A549 (cell line): ENCODE results near the gene BAG1. TPM values are rescaled to one million over a fixed set of nuclear protein-coding genes. Genes with fewer than 3 reads are reported as not detected.

Experiments
- ATAC-seq, 2 experiments: fragments of 200-7000 bp in 1 of 2; fragments of >200 bp in 1 of 2; cut with Nextera tagmentation in 1 of 2; cut with Tn5 transposase in 1 of 2; 3 replicates each; pipeline versions ENCODE4 v1.8.0 to v1.9.1; 2018 to 2020; ENCODE audit warnings: mild to moderate bottlenecking in 1 of 2, moderate library complexity in 1 of 2
- CTCF ChIA-PET: fragments of 300-600 bp; sonication (Branson Sonifier 250); formaldehyde crosslinking; extraction: SDS; loops from one replicate; lab custom pipeline; 2021; ENCODE audit warnings: antibody characterized with exemption, inconsistent platforms; lab: Yijun Ruan, JAX
- POLR2A ChIA-PET: fragments of 350-600 bp; formaldehyde crosslinking; extraction: SDS; loops from one replicate; lab custom pipeline; 2021; ENCODE audit warnings: antibody characterized with exemption, inconsistent platforms; lab: Yijun Ruan, JAX
- DNase-seq, 2 experiments: peaks; one replicate each; pipeline versions ENCODE4 v3.0.0 to v3.0.0-alpha.2; 2011 to 2016; ENCODE audit warnings: low read depth in 1 of 2, low spot score in 1 of 2
- FAIRE-seq: peaks from 2 replicates; lab custom pipeline; 2011; peaks lifted over from hg19 to GRCh38; lab: Jason Lieb, UNC
- H3K27ac ChIP-seq, 2 experiments: fragments of >200 bp; sonication (Bioruptor Twin); formaldehyde crosslinking; 3 replicates each; pipeline ENCODE4 v1.5.1; 2016 to 2017
- H3K4me1 ChIP-seq: fragments of >200 bp; sonication (Bioruptor Twin); formaldehyde crosslinking; 3 replicates; pipeline ENCODE4 v1.6.1; 2016
- H3K4me2 ChIP-seq: fragments of >200 bp; sonication (Bioruptor Twin); formaldehyde crosslinking; 3 replicates; pipeline ENCODE4 v1.6.1; 2016
- H3K4me3 ChIP-seq: fragments of >200 bp; sonication (Bioruptor Twin); formaldehyde crosslinking; 3 replicates; pipeline ENCODE4 v1.5.1; 2016
- H3K9me3 ChIP-seq: fragments of >200 bp; sonication (Bioruptor Twin); formaldehyde crosslinking; 3 replicates; pipeline ENCODE4 v1.6.1; 2016
- CEBPB ChIP-seq, 2 experiments: fragments of >200 bp in 1 of 2; sonication (Bioruptor Twin) in 1 of 2; formaldehyde crosslinking in 1 of 2; IDR thresholded peaks; 2 replicates each; pipeline ENCODE4 v1.6.1; 2012 to 2016
- E2F6 ChIP-seq: IDR thresholded peaks from 2 replicates; pipeline ENCODE4 v1.6.1; 2012; ENCODE audit warnings: low read depth, borderline replicate concordance
- EP300 ChIP-seq, 2 experiments: fragments of >200 bp; sonication (Bioruptor Twin); formaldehyde crosslinking; IDR thresholded peaks; 2 replicates in 1 of 2; 3 replicates in 1 of 2; pipeline ENCODE4 v1.6.1; 2016 to 2017
- FOSB ChIP-seq: fragments of 250-450 bp; sonication (Bioruptor Pico); IDR thresholded peaks from 2 replicates; pipeline ENCODE4 v1.5.0; 2020; ENCODE audit warnings: mild to moderate bottlenecking, moderate library complexity
- FOXS1 ChIP-seq: fragments of 250-450 bp; sonication (Bioruptor Pico); IDR thresholded peaks from 2 replicates; pipeline ENCODE4 v1.5.0; 2020; ENCODE audit warnings: mild to moderate bottlenecking, moderate library complexity
- HEYL ChIP-seq: fragments of 250-450 bp; sonication (Bioruptor Pico); IDR thresholded peaks from 2 replicates; pipeline ENCODE4 v1.8.0; 2021; ENCODE audit warnings: mild to moderate bottlenecking, moderate library complexity
- HMGXB4 ChIP-seq: fragments of 250-450 bp; sonication (Bioruptor Pico); IDR thresholded peaks from 2 replicates; pipeline ENCODE4 v1.5.0; 2021; ENCODE audit warnings: mild to moderate bottlenecking, moderate library complexity, borderline replicate concordance
- HOXB5 ChIP-seq: fragments of 250-450 bp; sonication (Bioruptor Pico); IDR thresholded peaks from 2 replicates; pipeline ENCODE4 v1.5.0; 2020; ENCODE audit warnings: mild to moderate bottlenecking, moderate library complexity
- JUN ChIP-seq, 2 experiments: fragments of >200 bp; sonication (Bioruptor Twin); formaldehyde crosslinking; IDR thresholded peaks; 2 replicates in 1 of 2; 3 replicates in 1 of 2; pipeline ENCODE4 v1.6.1; 2016 to 2017
- KDM1A ChIP-seq: fragments of 200-600 bp; sonication (generic); IDR thresholded peaks from 2 replicates; pipeline ENCODE4 v1.6.1; 2016; ENCODE audit warnings: low read depth, mild to moderate bottlenecking
- MAFK ChIP-seq: fragments of 450-650 bp; IDR thresholded peaks from 2 replicates; pipeline ENCODE4 v1.6.1; 2014; ENCODE audit not compliant: partially characterized antibody
- MAZ ChIP-seq: fragments of 150-350 bp; IDR thresholded peaks from 2 replicates; pipeline ENCODE4 v1.6.1; 2014; ENCODE audit warnings: antibody characterized with exemption, low read depth, low read length, borderline replicate concordance
- NPAS2 ChIP-seq: fragments of 250-450 bp; sonication (Bioruptor Pico); IDR thresholded peaks from 2 replicates; pipeline ENCODE4 v1.8.0; 2022; ENCODE audit warnings: mild to moderate bottlenecking, moderate library complexity, borderline replicate concordance
- PHF8 ChIP-seq: fragments of 200-600 bp; sonication (generic); IDR thresholded peaks from 2 replicates; pipeline ENCODE4 v1.6.1; 2016; ENCODE audit warnings: low read depth, mild to moderate bottlenecking, antibody characterized with exemption, moderate library complexity, borderline replicate concordance
- POLR2A ChIP-seq: IDR thresholded peaks from 2 replicates; pipeline ENCODE4 v1.6.1; 2012; ENCODE audit warnings: mild to moderate bottlenecking, low read length
- POLR2AphosphoS2 ChIP-seq: conservative IDR thresholded peaks from 2 replicates; pipeline ENCODE4 v1.6.1; 2012; ENCODE audit warnings: low read length, improper control_type of control experiment, inconsistent platforms
- RFX5 ChIP-seq: fragments of 450-650 bp; IDR thresholded peaks from 2 replicates; pipeline ENCODE4 v1.7.1; 2014; ENCODE audit warnings: antibody characterized with exemption, mild to moderate bottlenecking, moderate library complexity
- RNF2 ChIP-seq: fragments of 200-600 bp; sonication (generic); IDR thresholded peaks from 2 replicates; pipeline ENCODE4 v1.6.1; 2016; ENCODE audit warnings: low read depth, mild to moderate bottlenecking, antibody characterized with exemption, moderate library complexity, borderline replicate concordance
- SMC3 ChIP-seq: fragments of >200 bp; sonication (Bioruptor Twin); formaldehyde crosslinking; IDR thresholded peaks from 3 replicates; pipeline ENCODE4 v1.6.1; 2018; ENCODE audit warnings: inconsistent platforms
- ZFP36 ChIP-seq: fragments of 450-650 bp; IDR thresholded peaks from 2 replicates; pipeline ENCODE4 v1.6.1; 2014; ENCODE audit warnings: borderline replicate concordance; ENCODE audit not compliant: partially characterized antibody
- ZSCAN20 ChIP-seq: fragments of 250-450 bp; sonication (Bioruptor Pico); IDR thresholded peaks from 2 replicates; pipeline ENCODE4 v1.8.0; 2022; ENCODE audit warnings: mild to moderate bottlenecking, moderate library complexity
- WGBS: methylation state at CpG from one replicate; pipeline ENCODE4 v1.1.6; 2017; ENCODE audit errors: missing lambda C conversion rate; 5-methylcytosine and 5-hydroxymethylcytosine counted together
- polyA plus RNA-seq, 4 experiments: library from polyadenylated mRNA; depleted of rRNA in 3 of 4; stranded (reverse); fragments of >200 nt; fragmentation: RNase III in 1 of 4; extraction: RNeasy Plus Mini Kit Qiagen cat#74134 plus additional on column Dnase treatment in 1 of 4; gene quantifications; 2 replicates in 3 of 4; 3 replicates in 1 of 4; pipeline ENCODE4 v1.2.3, GENCODE V29; 2011 to 2017
- TF ChIP-seq, protein P1 (sequence below): fragments of 450-650 bp; IDR thresholded peaks from 2 replicates; pipeline ENCODE4 v1.6.1; 2014; ENCODE audit warnings: antibody characterized with exemption
- TF ChIP-seq, protein P2 (sequence below): fragments of 200-600 bp; sonication (generic); IDR thresholded peaks from 2 replicates; pipeline ENCODE4 v1.6.1; 2016; ENCODE audit warnings: antibody characterized with exemption, mild to moderate bottlenecking, moderate library complexity

BAG1 gene
- polyA plus RNA-seq, 2 of the 4 experiments (the other 2 are of a cell fraction) = 73.0 to 86.9 TPM

GRCh38 chr9:33250458-33250995 lies 14.0 kb downstream of the BAG1 start:
- Histone ChIP-seq H3K27ac (peak overlapping the region; percentile 26 to 41; a peak in 3 of 6 replicates), H3K9me3 (no peaks in the 10 kb centered on the region), H3K4me1 (peaks cover 20% of the 10 kb centered on the region; the same call in 2 of the 3 replicates), H3K4me3 (no peak overlapping the region), H3K4me2 (no peak overlapping the region)
- WGBS = 63% methylated on average over 1 of the region's 1 CpG
- DNase-seq (no peak), FAIRE-seq (no peak), ATAC-seq (peak; percentile 22 to 35; a peak in 4 of 6 replicates)
- TF ChIP-seq EP300 (IDR thresholded peaks at IDR 0.05) (no peak), KDM1A (no peak), POLR2AphosphoS2 (0 out of 2 replicates have a peak, but pooled peaks have one; percentile 38)
- TF ChIP-seq, protein P1, sequence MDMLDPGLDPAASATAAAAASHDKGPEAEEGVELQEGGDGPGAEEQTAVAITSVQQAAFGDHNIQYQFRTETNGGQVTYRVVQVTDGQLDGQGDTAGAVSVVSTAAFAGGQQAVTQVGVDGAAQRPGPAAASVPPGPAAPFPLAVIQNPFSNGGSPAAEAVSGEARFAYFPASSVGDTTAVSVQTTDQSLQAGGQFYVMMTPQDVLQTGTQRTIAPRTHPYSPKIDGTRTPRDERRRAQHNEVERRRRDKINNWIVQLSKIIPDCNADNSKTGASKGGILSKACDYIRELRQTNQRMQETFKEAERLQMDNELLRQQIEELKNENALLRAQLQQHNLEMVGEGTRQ = 0 out of 2 replicates have a peak, but pooled peaks have one; percentile 30
- ChIA-PET CTCF (interaction anchor here (1.3 to 3.1 kb wide), 2 partner anchors 11 to 13 kb away, joined by 10 to 16 read pairs; partner anchors contain the start of genes BAG1, CHMP5 and SPINK4), POLR2A (no interaction called here)

DNA sequence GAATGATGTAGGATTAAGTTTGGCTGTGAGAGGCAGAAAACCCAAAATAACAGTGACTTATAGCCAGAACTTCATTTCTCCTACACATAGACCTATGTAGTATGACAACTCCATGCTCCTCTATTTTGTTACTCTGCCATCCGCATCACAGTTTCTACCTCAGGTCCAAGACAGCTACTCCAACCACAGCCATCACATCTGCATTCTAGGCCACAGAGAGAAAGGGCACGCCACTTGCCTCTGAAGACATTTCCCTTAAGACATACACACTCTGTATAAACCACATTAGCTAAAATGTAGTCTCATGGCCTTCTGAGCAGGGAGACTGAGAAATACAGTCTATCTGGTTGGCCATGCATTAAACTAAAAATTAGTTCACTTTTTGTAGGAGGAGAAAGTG lies 14.5 kb downstream of the BAG1 start:
- CTCF ChIA-PET = interaction anchor here (1.3 to 3.1 kb wide), 2 partner anchors 10 to 13 kb away, joined by 10 to 16 read pairs; partner anchors contain the start of genes BAG1, CHMP5 and SPINK4
- 93% methylated on average over 2 of the region's 2 CpGs for WGBS
- peaks cover 20% of the 10 kb centered on the region; the same call in 2 of the 3 replicates for H3K4me1 ChIP-seq
- H3K27ac ChIP-seq = peak overlapping the region; percentile 26 to 46; a peak in 3 of 6 replicates
- no peak; a peak in 3 of 6 replicates for ATAC-seq
- POLR2A ChIA-PET = no interaction called here
- no peak overlapping the region for H3K4me2 ChIP-seq
- DNase-seq = no peak
- no peak for TF ChIP-seq MAZ
- 0 out of 2 replicates have a peak, but pooled peaks have one; percentile 12 for TF ChIP-seq POLR2AphosphoS2
- TF ChIP-seq E2F6 = no peak
- no peaks in the 10 kb centered on the region for H3K9me3 ChIP-seq
- no peak overlapping the region for H3K4me3 ChIP-seq
- no peak for FAIRE-seq

DNA sequence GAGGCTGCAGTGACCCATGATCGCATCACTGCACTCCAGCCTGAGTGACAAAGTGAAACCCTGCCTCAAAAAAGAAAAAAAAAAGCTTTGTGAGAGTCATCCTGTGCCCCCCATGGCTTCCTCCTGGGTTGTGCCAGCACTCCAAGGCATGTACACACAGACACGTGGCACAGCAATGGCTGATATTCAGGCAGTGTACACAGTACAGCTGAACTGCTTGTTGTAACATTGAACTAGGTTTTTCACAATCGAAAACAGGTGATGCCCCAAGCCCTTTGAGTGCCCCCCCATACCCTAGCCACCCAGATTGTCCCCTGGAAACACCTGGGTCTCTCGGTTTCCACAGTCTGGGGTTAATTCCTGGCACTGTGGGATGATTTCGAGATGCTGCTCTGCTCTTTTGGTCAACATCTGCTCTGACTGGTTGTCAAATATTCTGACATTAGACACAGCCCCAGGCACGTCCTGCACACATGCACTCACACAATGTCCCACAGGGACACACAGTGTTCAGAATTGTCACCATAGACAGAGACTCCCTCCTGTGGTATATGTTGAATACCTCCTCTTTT lies 15.3 kb downstream of the BAG1 start:
- peaks cover 20% of the 10 kb centered on the region; the same call in 2 of the 3 replicates for H3K4me1 ChIP-seq
- no peak overlapping the region for H3K4me3 ChIP-seq
- H3K4me2 ChIP-seq = no peak overlapping the region
- ATAC-seq = peak; percentile 32 to 39; a peak in 3 of 6 replicates
- no peak for DNase-seq
- FAIRE-seq = no peak
- POLR2A ChIA-PET = interaction anchor here (0.7 to 0.8 kb wide), 2 partner anchors 41 to 865 kb away, joined by 3 read pairs; partner anchors contain the start of gene NFX1
- H3K27ac ChIP-seq = peak overlapping the region in 1 of 2 experiments; percentile 26; a peak in 3 of 6 replicates
- CTCF ChIA-PET = interaction anchor here (0.9 to 3.1 kb wide), 7 partner anchors 9 to 268 kb away, joined by 3 to 16 read pairs (median 5); partner anchors contain the start of genes BAG1, CHMP5 and SPINK4
- 82% methylated on average over 6 of the region's 6 CpGs for WGBS
- no peaks in the 10 kb centered on the region for H3K9me3 ChIP-seq
- TF ChIP-seq RNF2 (no peak), FOXS1 (CRISPR knock-in tag) (no peak), JUN (IDR thresholded peaks at IDR 0.05) (no peak), HEYL (CRISPR knock-in tag) (no peak), ZSCAN20 (CRISPR knock-in tag) (no peak), HMGXB4 (CRISPR knock-in tag) (no peak), HOXB5 (no peak), CEBPB (IDR thresholded peaks at IDR 0.05) (no peak), ZFP36 (no peak), PHF8 (no peak), MAFK (no peak), POLR2A (no peak), MAZ (no peak), NPAS2 (CRISPR knock-in tag) (no peak), RFX5 (no peak), SMC3 (no peak), FOSB (CRISPR knock-in tag) (no peak)
- TF ChIP-seq, protein P1 = no peak
- TF ChIP-seq, protein P2, sequence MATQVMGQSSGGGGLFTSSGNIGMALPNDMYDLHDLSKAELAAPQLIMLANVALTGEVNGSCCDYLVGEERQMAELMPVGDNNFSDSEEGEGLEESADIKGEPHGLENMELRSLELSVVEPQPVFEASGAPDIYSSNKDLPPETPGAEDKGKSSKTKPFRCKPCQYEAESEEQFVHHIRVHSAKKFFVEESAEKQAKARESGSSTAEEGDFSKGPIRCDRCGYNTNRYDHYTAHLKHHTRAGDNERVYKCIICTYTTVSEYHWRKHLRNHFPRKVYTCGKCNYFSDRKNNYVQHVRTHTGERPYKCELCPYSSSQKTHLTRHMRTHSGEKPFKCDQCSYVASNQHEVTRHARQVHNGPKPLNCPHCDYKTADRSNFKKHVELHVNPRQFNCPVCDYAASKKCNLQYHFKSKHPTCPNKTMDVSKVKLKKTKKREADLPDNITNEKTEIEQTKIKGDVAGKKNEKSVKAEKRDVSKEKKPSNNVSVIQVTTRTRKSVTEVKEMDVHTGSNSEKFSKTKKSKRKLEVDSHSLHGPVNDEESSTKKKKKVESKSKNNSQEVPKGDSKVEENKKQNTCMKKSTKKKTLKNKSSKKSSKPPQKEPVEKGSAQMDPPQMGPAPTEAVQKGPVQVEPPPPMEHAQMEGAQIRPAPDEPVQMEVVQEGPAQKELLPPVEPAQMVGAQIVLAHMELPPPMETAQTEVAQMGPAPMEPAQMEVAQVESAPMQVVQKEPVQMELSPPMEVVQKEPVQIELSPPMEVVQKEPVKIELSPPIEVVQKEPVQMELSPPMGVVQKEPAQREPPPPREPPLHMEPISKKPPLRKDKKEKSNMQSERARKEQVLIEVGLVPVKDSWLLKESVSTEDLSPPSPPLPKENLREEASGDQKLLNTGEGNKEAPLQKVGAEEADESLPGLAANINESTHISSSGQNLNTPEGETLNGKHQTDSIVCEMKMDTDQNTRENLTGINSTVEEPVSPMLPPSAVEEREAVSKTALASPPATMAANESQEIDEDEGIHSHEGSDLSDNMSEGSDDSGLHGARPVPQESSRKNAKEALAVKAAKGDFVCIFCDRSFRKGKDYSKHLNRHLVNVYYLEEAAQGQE = no peak
